GM21367 (cell line): ENCODE measurements around the gene ZNF337.
"Not testable (repeated sequence)": the region's sequence is repeated elsewhere in the genome, so short reads cannot be mapped to it uniquely, and the experiment has no call there.

Experiments used
- ATAC-seq: cut with Tn5 transposase; IDR thresholded peaks from one replicate; pipeline ENCODE4 v1.9.1; 2021; ENCODE audit not compliant: unreplicated experiment

The ZNF337 gene

GRCh38 chr20:25695532-25696370 is 902 bp downstream of the ZNF337 start:
- ATAC-seq: no peak

- ATAC-seq: no peak
Measured at GRCh38 chr20:25692499-25692898, 4.2 kb downstream of the ZNF337 start.

- ATAC-seq: no peak
Measured at GRCh38 chr20:25690427-25690826, 6.2 kb downstream of the ZNF337 start.

- peak; percentile 32 for ATAC-seq
Measured at GRCh38 chr20:25686081-25687067, 10.3 kb downstream of the ZNF337 start.

- peak; percentile 75 for ATAC-seq
Measured at GRCh38 chr20:25685276-25686080, 11.2 kb downstream of the ZNF337 start.

- ATAC-seq: not testable (repeated sequence)
Measured at GRCh38 chr20:25683826-25684225, 12.8 kb downstream of the ZNF337 start.

- no peak for ATAC-seq
Measured at GRCh38 chr20:25683050-25683449, 13.6 kb downstream of the ZNF337 start.

GRCh38 chr20:25676164-25676809 is 20.4 kb downstream of the ZNF337 start:
- no peak for ATAC-seq

- ATAC-seq: no peak
Measured at GRCh38 chr20:25675161-25675560, 21.5 kb downstream of the ZNF337 start.

- no peak for ATAC-seq
Measured at GRCh38 chr20:25672659-25673235, 23.9 kb downstream of the ZNF337 start.

- ATAC-seq: no peak
Measured at GRCh38 chr20:25669826-25670422, 26.7 kb downstream of the ZNF337 start.

GRCh38 chr20:25668446-25668845 is 28.2 kb downstream of the ZNF337 start:
- ATAC-seq: no peak

- ATAC-seq: no peak
Measured at GRCh38 chr20:25659999-25660398, 36.7 kb downstream of the ZNF337 start.

GRCh38 chr20:25654487-25654886 is 42.2 kb downstream of the ZNF337 start:
- ATAC-seq: no peak

- ATAC-seq: not testable (repeated sequence)
Measured at GRCh38 chr20:25652866-25653265, 43.8 kb downstream of the ZNF337 start.

- ATAC-seq: no peak
Measured at GRCh38 chr20:25644814-25645213, 51.8 kb downstream of the ZNF337 start.

GRCh38 chr20:25643716-25644115 is 52.9 kb downstream of the ZNF337 start:
- no peak for ATAC-seq

- ATAC-seq: no peak
Measured at GRCh38 chr20:25637247-25637646, 59.4 kb downstream of the ZNF337 start.

- no peak for ATAC-seq
Measured at GRCh38 chr20:25632940-25633790, 63.5 kb downstream of the ZNF337 start.
